Measurements from ENCODE around the gene COL1A1.

COL1A1 gene

GRCh38 chr17:50186661-50187393 lies 14.6 kb downstream of the COL1A1 start:
- DNase-seq (ENCODE audit: low read depth in 2 of 2) = no peak

- DNase-seq (ENCODE audit: low read depth in 2 of 2) = no peak
Measured at GRCh38 chr17:50185631-50186471, 15.6 kb downstream of the COL1A1 start.

- DNase-seq (ENCODE audit: low read depth in 2 of 2) = no peak
Measured at GRCh38 chr17:50184611-50185398, 16.6 kb downstream of the COL1A1 start.

GRCh38 chr17:50184064-50184463 lies 17.4 kb downstream of the COL1A1 start:
- no peak for DNase-seq (ENCODE audit: low read depth in 2 of 2)

GRCh38 chr17:50183421-50183994 lies 17.9 kb downstream of the COL1A1 start:
- DNase-seq (ENCODE audit: low read depth in 2 of 2) = no peak

GRCh38 chr17:50182783-50183420 lies 18.5 kb downstream of the COL1A1 start:
- no peak for DNase-seq (ENCODE audit: low read depth in 2 of 2)

- no peak for DNase-seq (ENCODE audit: low read depth in 2 of 2)
Measured at GRCh38 chr17:50181591-50182560, 19.6 kb downstream of the COL1A1 start.

GRCh38 chr17:50181144-50181543 lies 20.3 kb downstream of the COL1A1 start:
- DNase-seq (ENCODE audit: low read depth in 2 of 2) = no peak

- DNase-seq (ENCODE audit: low read depth in 2 of 2) = no peak
Measured at GRCh38 chr17:50180620-50181019, 20.8 kb downstream of the COL1A1 start.

GRCh38 chr17:50180111-50180510 lies 21.3 kb downstream of the COL1A1 start:
- no peak for DNase-seq (ENCODE audit: low read depth in 2 of 2)

GRCh38 chr17:50177983-50178834 lies 23.2 kb downstream of the COL1A1 start:
- peak in 1 of 2 donors; percentile 15 for DNase-seq (ENCODE audit: low read depth in 2 of 2)

GRCh38 chr17:50177476-50177875 lies 24.0 kb downstream of the COL1A1 start:
- DNase-seq (ENCODE audit: low read depth in 2 of 2) = no peak

- no peak for DNase-seq (ENCODE audit: low read depth in 2 of 2)
Measured at GRCh38 chr17:50176559-50177357, 24.7 kb downstream of the COL1A1 start.

- no peak for DNase-seq (ENCODE audit: low read depth in 2 of 2)
Measured at GRCh38 chr17:50175035-50175807, 26.2 kb downstream of the COL1A1 start.

- DNase-seq (ENCODE audit: low read depth in 2 of 2) = no peak
Measured at GRCh38 chr17:50174444-50174843, 27.0 kb downstream of the COL1A1 start.

- no peak for DNase-seq (ENCODE audit: low read depth in 2 of 2)
Measured at GRCh38 chr17:50173335-50173941, 28.0 kb downstream of the COL1A1 start.

GRCh38 chr17:50172936-50173334 lies 28.5 kb downstream of the COL1A1 start:
- DNase-seq (ENCODE audit: low read depth in 2 of 2) = no peak

All from activated CD8-positive, alpha-beta memory T cell treated with anti-CD3 and anti-CD28 coated beads for 4 hours (primary cell).